ENCODE measurements around the gene VSIG2. TPM values are rescaled to one million over a fixed set of nuclear protein-coding genes. Genes with fewer than 3 reads are reported as not detected.

The VSIG2 gene
- total and polyA plus RNA-seq, 10 of the 15 experiments (the other 5 are each of a cell fraction or from before 2014, with no cell fraction given): 0.13 to 0.31 (median 0.15) TPM; not detected in 5

GRCh38 chr11:124763156-124763947 lies 11.3 kb upstream of the VSIG2 start (continued):
- TF ChIP-seq TCF12 (IDR thresholded peaks at IDR 0.05; ENCODE audit: low read depth, low read length) (peak; percentile 78), TBL1XR1 (IDR thresholded peaks at IDR 0.05; ENCODE audit: low read depth, low read length) (0 out of 2 replicates have a peak, but pooled peaks have one; percentile 20), RUNX3 (IDR thresholded peaks at IDR 0.05; ENCODE audit: low read length) (peak; percentile 42; the same call in 1 of the 2 replicates), SMC3 (IDR thresholded peaks at IDR 0.05; ENCODE audit: borderline replicate concordance, low read length) (peak; percentile 87), LARP7 (IDR thresholded peaks at IDR 0.05) (no peak), SKIL (IDR thresholded peaks at IDR 0.05; ENCODE audit: low read depth, poor library complexity, severe bottlenecking) (peak; percentile 39), NKRF (conservative IDR thresholded peaks at IDR 0.05) (0 out of 2 replicates have a peak, but pooled peaks have one; percentile 5), ESRRA (IDR thresholded peaks at IDR 0.05; ENCODE audit: low read length) (no peak), IKZF1 (conservative IDR thresholded peaks at IDR 0.05) (no peak), EP300 (IDR thresholded peaks at IDR 0.05; ENCODE audit: borderline replicate concordance in 1 of 2, control insufficient read depth in 1 of 2, low read depth in 2 of 2, low read length in 2 of 2) (no peak), KLF5 (IDR thresholded peaks at IDR 0.05; ENCODE audit: partially characterized antibody) (no peak)
